ENCODE measurements around the gene SELENON. TPM values are rescaled to one million over a fixed set of nuclear protein-coding genes. Genes with fewer than 3 reads are reported as not detected.

The SELENON gene, protein sequence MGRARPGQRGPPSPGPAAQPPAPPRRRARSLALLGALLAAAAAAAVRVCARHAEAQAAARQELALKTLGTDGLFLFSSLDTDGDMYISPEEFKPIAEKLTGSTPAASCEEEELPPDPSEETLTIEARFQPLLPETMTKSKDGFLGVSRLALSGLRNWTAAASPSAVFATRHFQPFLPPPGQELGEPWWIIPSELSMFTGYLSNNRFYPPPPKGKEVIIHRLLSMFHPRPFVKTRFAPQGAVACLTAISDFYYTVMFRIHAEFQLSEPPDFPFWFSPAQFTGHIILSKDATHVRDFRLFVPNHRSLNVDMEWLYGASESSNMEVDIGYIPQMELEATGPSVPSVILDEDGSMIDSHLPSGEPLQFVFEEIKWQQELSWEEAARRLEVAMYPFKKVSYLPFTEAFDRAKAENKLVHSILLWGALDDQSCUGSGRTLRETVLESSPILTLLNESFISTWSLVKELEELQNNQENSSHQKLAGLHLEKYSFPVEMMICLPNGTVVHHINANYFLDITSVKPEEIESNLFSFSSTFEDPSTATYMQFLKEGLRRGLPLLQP
- total RNA-seq: 10 to 100 TPM; 11.9 to 21.8 (median 17.8) TPM
- long read RNA-seq: 0 reads

DNA sequence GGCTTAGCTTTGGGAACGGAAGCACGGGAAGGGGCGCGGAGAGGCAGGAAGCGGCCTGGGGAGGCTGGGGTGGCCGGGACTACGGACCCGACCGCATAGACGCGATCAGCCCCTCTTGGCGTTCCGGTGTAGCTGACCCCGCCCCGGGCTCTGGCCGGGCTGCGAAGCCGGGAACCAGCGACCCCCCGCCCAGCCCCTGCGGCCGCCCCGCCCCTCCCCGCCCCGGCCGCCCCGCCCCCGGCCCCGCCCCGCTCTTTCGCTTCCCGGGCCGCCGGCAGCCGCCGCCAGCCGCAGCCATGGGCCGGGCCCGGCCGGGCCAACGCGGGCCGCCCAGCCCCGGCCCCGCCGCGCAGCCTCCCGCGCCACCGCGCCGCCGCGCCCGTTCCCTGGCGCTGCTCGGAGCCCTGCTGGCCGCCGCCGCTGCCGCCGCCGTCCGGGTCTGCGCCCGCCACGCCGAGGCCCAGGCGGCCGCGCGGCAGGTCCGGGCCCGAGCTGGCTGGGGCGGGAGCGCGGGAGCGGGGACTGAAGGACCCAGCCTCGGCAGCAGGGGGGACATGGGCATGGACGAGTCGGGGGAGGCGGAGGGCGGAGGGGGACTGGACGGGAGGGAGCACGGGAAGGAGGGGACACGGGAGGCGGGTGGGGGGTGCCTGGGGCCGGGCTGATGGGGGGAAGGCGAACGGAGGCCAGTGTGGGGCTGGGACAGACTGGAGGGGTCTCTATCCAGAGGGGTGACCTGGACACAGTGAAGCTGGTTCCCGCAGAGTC is at the start of gene SELENON:
TSS of gene SELENON (plus strand) at position 259 of the 768 bp plus-strand sequence. CDS start at position 297, 38 bp downstream.
- ATAC-seq (peak; percentile 63 to 72 (median 68)), DNase-seq (peak; percentile 73 to 83 (median 75))
- TF ChIP-seq POLR2A (IDR thresholded peaks at IDR 0.05): peak; percentile 18
- TF ChIP-seq, protein P1, sequence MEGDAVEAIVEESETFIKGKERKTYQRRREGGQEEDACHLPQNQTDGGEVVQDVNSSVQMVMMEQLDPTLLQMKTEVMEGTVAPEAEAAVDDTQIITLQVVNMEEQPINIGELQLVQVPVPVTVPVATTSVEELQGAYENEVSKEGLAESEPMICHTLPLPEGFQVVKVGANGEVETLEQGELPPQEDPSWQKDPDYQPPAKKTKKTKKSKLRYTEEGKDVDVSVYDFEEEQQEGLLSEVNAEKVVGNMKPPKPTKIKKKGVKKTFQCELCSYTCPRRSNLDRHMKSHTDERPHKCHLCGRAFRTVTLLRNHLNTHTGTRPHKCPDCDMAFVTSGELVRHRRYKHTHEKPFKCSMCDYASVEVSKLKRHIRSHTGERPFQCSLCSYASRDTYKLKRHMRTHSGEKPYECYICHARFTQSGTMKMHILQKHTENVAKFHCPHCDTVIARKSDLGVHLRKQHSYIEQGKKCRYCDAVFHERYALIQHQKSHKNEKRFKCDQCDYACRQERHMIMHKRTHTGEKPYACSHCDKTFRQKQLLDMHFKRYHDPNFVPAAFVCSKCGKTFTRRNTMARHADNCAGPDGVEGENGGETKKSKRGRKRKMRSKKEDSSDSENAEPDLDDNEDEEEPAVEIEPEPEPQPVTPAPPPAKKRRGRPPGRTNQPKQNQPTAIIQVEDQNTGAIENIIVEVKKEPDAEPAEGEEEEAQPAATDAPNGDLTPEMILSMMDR (IDR thresholded peaks at IDR 0.05): no peak
- 4% methylated on average over 27 of the region's 91 CpGs for WGBS (ENCODE audit: insufficient coverage, low coverage, low lambda C conversion rate, missing lambda C conversion rate)
- peak within 1 kb of the TSS; percentile 43 to 61 (median 48) for H3K4me3 ChIP-seq
- H3K9me3 ChIP-seq: no peaks in the 10 kb centered on the region
- H3K36me3 ChIP-seq: no peaks in the 10 kb centered on the region
- no peaks in the 10 kb centered on the region for H3K27me3 ChIP-seq
- intact Hi-C loops (cut with DNase I): loop anchor here (10.0 kb wide), 1 partner anchor 185 kb away; the partner anchor contains the start of gene MAN1C1 (in 2 of the 2)
- H3K27ac ChIP-seq: peak within 1 kb of the TSS in 2 of 3 donors; percentile 41 to 58
- peaks cover 0 to 10% (median 0%) of the 10 kb centered on the region in 4 donors for H3K4me1 ChIP-seq

DNA sequence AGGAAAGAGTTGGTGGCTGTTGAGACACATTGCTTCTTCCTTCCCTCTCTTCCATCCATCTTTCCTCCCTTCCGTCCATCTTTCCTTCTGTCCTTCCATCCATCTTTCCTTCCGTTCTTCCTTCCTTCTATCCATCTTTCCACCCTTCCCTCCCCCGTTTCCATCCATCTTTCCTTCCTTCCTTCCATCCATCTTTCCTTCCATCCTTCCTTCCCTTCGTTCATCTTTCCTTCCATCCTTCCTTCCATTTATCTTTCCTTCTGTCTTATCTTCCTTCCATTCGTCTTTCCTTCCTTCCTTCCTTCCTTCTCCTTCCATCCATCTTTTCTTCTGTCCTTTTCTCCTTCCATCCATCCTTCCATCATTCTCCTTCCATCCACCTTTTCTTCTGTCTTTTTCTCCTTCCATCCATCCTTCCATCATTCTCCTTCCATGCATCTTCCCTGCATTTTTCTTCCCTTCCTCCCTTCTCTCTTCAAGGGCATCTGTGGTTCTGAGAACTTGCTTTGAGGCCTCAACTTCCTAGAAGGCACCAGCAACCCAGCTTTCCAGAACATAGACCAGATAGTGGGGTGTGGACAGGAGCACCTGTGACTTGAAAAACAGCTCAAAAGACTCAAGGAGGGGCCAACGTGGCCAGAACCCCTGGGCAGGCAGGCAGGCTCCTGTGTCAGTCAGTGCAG is 48.9 kb upstream of the SELENON start:
- no peak for TF ChIP-seq POLR2A (IDR thresholded peaks at IDR 0.05)
- TF ChIP-seq, protein P1 (IDR thresholded peaks at IDR 0.05): no peak
- H3K27me3 ChIP-seq: no peaks in the 10 kb centered on the region
- peaks cover 0 to 10% (median 2%) of the 10 kb centered on the region in 4 donors for H3K36me3 ChIP-seq
- DNase-seq (no peak), ATAC-seq (no peak)
- no peak overlapping the region for H3K27ac ChIP-seq
- no peak overlapping the region for H3K4me3 ChIP-seq
- intact Hi-C loops (cut with DNase I): no loop called here
- no peaks in the 10 kb centered on the region for H3K9me3 ChIP-seq
- no peaks in the 10 kb centered on the region for H3K4me1 ChIP-seq
- WGBS (ENCODE audit: insufficient coverage, low coverage, low lambda C conversion rate, missing lambda C conversion rate): 72% methylated on average over 6 of the region's 6 CpGs

DNA sequence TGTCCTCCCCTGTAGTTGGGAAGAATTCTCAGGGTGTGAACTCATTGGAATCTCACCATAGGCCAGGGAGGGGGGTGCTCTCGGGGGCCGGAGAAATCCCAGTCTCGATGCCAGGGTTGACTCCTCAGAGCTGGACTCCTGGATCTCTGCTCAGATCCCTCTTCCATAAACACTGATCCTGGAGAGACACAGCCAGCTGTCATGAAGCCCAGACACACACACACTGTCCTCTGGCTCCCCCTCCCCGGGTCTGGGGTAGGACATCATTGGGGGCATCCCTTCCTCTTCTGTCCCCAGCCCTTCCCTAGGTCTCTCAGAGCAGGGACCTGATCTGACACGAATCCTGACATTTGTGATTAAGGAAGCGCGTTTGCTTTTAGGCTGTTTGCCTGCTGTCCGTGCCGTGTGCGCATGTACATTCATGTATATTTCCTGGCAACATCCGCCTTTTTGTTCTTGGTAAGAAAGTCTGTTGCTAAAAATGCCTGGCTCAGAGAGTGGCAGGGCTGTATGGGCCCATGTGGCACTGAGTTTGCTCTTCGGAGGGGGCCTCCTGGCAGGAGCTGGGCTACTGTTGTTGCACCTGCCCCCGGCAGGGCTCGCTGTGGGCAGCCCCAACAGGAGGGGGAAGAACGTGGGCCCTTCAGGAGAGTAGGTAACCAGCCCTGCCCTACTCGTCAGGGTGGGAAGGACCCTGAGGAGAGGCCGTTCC is 45.4 kb upstream of the SELENON start:
- no peak for DNase-seq
- H3K36me3 ChIP-seq: peaks cover 0 to 6% (median 2%) of the 10 kb centered on the region in 4 donors
- H3K4me3 ChIP-seq: no peak overlapping the region
- 59% methylated on average over 9 of the region's 17 CpGs for WGBS (ENCODE audit: insufficient coverage, low coverage, low lambda C conversion rate, missing lambda C conversion rate)
- ATAC-seq: no peak
- TF ChIP-seq POLR2A (IDR thresholded peaks at IDR 0.05): no peak
- no peaks in the 10 kb centered on the region for H3K9me3 ChIP-seq
- no peak overlapping the region for H3K27ac ChIP-seq
- H3K4me1 ChIP-seq: no peaks in the 10 kb centered on the region
- H3K27me3 ChIP-seq: no peaks in the 10 kb centered on the region
- intact Hi-C loops (cut with DNase I): no loop called here

DNA sequence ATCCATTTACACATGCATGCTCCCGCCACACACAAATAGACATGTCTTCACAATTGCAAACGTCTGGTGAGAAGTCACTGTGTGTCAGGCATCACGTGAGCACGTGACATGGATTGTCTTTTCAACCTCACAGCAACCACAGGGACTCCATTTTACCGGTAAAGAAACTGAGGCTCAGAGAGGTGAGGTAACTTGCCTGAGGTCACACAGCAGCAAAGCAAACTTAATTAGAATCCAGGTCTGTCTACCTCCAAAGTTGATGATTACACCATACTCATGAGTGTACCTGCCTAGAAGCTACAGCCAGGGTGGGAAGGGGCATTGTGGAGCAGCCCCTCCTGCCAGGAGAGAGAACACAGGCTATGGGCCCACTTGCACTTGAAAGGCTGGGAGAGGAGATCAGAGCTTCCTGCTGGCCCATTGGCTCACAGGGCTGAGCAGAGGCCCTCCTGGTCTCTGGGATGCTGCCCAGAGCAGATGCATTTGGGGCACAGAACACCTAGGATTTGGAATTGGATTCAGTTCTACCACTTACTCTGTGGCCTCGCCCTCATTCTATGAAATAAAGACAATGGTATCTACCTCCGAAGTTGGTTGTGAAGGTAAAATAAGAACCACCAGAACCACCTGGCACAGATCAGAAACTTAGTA is 44.4 kb upstream of the SELENON start:
- TF ChIP-seq, protein P1 (IDR thresholded peaks at IDR 0.05): no peak
- no peak for TF ChIP-seq POLR2A (IDR thresholded peaks at IDR 0.05)
- intact Hi-C loops (cut with DNase I): no loop called here
- Histone ChIP-seq H3K27ac (no peak overlapping the region), H3K4me1 (no peaks in the 10 kb centered on the region), H3K36me3 (peaks cover 0 to 6% (median 2%) of the 10 kb centered on the region in 4 donors), H3K9me3 (no peaks in the 10 kb centered on the region), H3K4me3 (no peak overlapping the region), H3K27me3 (no peaks in the 10 kb centered on the region)
- 80% methylated on average over 7 of the region's 7 CpGs for WGBS (ENCODE audit: insufficient coverage, low coverage, low lambda C conversion rate, missing lambda C conversion rate)
- ATAC-seq: no peak
- DNase-seq: no peak
